SK-N-MC (cell line): ENCODE measurements around the gene APOC4.
"Not testable (repeated sequence)": the region's sequence is repeated elsewhere in the genome, so short reads cannot be mapped to it uniquely, and the experiment has no call there.

Experiments used
- EZH2 ChIP-seq: fragments of 200-600 bp; sonication (generic); IDR thresholded peaks from one replicate; pipeline ENCODE4 v1.6.1; 2017; ENCODE audit warnings: antibody characterized with exemption
- FOXP2 ChIP-seq: optimal IDR thresholded peaks from 2 replicates; pipeline ENCODE3; 2011; ENCODE audit warnings: mild to moderate bottlenecking, moderate library complexity; ENCODE audit not compliant: insufficient read depth; ENCODE audit errors: extremely low read length, control extremely low read depth
- POLR2AphosphoS5 ChIP-seq: IDR thresholded peaks from 2 replicates; pipeline ENCODE4 v1.6.1; 2012; ENCODE audit warnings: mild to moderate bottlenecking, low read depth, low read length, borderline replicate concordance

DNA sequence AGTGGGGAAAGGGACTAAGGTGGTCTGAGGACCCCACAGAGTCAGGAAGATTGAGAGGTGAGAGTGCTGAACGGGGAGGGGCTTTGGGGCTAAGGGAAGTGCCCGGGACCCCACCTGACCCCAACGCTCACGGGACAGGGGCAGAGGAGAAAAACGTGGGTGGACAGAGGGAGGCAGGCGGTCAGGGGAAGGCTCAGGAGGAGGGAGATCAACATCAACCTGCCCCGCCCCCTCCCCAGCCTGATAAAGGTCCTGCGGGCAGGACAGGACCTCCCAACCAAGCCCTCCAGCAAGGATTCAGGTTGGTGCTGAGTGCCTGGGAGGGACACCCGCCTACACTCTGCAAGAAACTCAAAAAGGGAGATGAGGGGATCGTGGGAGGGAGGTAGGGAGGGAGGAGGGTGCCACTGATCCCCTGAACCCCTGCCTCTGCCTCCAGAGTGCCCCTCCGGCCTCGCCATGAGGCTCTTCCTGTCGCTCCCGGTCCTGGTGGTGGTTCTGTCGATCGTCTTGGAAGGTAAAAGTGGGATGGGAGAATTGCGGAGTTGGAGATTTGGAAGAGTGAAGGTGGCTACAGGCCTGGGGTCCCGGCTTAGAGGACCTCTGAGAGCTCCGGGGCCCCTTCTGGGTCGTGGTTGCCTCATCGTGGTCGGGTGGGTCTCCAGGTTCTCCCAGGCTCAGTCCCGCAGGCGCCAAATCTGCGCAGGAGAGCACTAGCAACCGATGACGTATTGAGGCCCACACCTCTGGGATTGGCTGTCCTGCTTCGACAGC, 27.4 kb upstream of the APOC4 start, which contains the start of gene APOC1:
- not testable (repeated sequence) for TF ChIP-seq POLR2AphosphoS5, EZH2, FOXP2
